GM19468 (cell line): Measurements from ENCODE around the gene ZNF74.
"Not testable (repeated sequence)": the region's sequence is repeated elsewhere in the genome, so short reads cannot be mapped to it uniquely, and the experiment has no call there.

Experiments
- ATAC-seq: cut with Tn5 transposase; IDR thresholded peaks from one replicate; pipeline ENCODE4 v1.9.1; 2021; ENCODE audit warnings: mild to moderate bottlenecking, moderate library complexity, moderate number of reproducible peaks; ENCODE audit not compliant: unreplicated experiment; ENCODE audit errors: extremely low read depth

Gene ZNF74

GRCh38 chr22:20439928-20440575 lies 46.1 kb downstream of the ZNF74 start:
- no peak for ATAC-seq

DNA sequence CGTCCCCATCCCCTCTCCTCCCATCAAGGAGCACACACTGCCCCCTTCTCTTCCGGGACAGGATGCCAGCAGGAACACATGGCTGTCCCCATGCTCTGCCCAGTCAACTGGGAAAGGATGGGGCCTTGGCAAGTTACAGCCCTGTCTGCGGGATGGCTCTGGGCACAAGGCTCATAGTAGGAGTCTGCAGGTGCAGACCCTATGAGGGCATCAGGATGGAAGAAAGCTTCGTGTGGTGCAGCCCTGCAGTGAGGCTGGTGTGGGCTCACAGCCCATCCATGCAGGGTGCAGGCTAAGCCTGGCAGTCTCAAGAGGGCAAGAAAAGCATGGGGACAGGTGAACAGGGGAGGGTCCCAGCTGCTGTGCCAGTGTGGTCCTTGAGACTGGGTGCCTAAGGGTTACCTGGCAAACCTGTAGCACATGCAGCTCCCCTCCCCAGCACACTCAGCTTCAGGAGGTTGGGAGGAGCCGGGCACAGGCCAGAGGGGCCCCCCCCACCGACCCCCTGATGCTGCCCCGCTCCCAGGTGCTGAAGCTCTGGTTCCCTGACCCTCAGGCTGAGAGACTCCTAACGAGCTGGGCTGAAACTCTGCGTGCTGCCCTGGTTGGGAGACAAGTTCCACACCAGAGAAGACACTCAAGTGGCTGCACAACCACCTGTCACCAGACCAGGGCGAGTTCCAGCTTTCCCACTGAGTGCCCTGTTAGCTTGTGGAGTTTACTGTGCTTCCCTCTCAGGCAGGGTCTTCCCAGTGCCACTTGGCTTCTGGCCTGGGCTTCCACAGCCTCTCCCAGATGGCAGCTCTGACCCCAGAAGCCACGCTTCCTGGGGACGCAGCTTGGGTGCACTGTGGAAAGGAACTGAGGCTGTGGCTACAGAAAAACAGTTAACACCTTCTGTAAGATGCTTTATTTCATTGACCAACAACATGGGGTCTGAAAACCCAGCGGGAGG lies 47.0 kb downstream of the ZNF74 start:
- ATAC-seq: no peak

DNA sequence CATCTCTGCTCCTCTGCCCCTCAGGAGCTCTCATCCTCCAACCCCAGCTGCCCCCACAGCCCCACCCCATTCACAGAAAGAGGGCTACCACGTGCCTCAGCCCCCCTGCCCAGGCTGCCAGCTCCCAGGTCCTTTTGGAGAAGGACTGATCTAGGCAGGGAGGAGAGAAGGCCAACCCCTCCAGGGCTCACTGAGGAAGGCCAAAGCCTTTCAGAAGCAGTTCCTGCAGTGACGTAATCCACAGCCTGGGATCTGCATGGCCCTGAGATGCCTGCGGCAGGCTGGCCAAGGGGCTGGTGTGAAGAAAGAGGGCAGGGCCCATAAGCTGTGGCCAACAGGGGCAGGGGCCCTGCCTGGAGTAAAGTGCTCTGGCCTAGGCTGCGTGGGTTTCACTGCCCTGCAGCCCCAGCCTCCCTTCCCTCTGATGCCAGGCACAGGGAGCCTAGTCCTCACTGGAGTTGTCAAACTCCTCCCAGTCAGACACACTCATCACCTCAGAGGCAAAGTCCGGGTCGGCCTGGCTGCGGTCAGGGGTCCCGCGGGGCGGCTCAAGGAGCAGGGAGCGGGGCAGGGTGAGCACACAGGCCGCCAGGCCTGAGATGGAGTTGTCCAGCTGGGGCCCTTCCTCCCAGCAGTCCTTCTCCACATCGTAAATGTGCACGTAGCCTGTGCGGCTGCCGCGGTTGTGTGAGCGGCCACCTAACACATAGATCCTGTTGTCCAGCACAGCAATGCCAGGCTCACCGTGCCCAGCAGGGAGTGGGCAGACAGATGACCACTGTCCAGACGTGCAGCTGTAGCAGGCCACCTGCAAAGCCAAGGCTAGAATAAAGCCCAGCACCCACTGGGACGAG lies 47.9 kb downstream of the ZNF74 start:
- no peak for ATAC-seq

GRCh38 chr22:20442485-20443284 lies 48.7 kb downstream of the ZNF74 start:
- no peak for ATAC-seq

- no peak for ATAC-seq
These were observed 50.4 kb downstream of the ZNF74 start for GRCh38 chr22:20444325-20444724.

- ATAC-seq: no peak
These were observed 52.5 kb downstream of the ZNF74 start for GRCh38 chr22:20446383-20446970.

DNA sequence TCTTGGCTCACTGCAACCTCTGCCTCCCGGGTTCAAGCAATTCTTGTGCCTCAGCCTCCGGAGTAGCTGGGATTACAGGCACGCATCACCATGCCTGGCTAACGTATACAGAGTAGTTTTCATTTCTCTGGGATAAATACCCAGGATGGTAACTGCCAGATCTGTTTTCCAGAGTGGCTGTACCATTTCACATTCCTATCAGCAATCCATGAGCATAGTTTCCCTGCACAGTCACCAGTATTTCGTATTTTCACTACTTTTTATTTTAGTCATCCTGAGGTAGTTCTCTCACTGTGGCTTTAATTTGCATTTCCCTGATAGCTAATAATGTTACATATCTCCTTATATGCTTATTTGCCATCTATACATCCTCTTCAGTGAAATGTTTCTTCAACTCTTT lies 54.7 kb downstream of the ZNF74 start:
- no peak for ATAC-seq

- no peak for ATAC-seq
These were observed 56.0 kb downstream of the ZNF74 start for GRCh38 chr22:20449819-20450550.

- no peak for ATAC-seq
These were observed 56.6 kb downstream of the ZNF74 start for GRCh38 chr22:20450551-20450906.

DNA sequence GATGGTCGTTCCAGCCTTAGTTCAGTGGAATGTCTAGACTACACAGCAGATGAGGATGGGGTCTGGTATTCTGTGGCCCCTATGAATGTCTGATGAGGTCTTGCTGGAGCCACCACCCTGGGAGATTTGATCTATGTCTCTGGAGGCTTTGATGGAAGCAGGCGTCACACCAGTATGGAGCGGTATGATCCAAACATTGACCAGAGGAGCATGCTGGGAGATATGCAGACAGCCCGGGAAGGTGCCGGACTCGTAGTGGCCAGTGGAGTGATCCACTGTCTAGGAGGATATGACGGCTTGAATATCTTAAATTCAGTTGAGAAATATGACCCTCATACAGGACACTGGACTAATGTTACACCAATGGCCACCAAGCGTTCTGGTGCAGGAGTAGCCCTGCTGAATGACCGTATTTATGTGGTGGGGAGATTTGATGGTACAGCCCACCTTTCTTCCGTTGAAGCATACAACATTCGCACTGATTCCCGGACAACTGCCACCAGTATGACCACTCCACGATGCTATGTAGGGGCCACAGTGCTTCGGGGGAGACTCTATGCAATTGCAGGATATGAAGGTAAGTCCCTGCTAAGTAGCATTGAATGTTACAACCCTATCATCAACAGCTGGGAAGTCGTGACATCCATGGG lies 57.3 kb downstream of the ZNF74 start:
- not testable (repeated sequence) for ATAC-seq

GRCh38 chr22:20451920-20452319 lies 58.0 kb downstream of the ZNF74 start:
- no peak for ATAC-seq

- ATAC-seq: no peak
These were observed 59.3 kb downstream of the ZNF74 start for GRCh38 chr22:20453222-20453621.

DNA sequence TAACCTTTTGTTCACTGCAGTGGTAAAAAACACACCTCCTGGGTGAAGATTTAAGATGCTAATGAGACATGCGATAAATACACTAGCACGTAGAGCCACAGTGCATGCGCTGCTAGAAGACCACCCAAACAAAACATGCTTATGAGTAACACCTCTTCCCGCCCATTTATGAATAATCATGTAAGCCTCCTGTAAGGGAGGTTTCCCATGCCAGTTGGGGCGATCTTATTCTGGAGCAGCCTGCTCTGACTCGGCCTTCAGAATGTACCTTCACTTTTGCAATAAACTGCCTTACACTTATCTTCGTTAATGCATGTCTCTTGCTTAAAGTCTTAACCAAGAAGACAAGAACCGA lies 61.7 kb downstream of the ZNF74 start:
- no peak for ATAC-seq

GRCh38 chr22:20456064-20456721 lies 62.2 kb downstream of the ZNF74 start:
- ATAC-seq: no peak

- no peak for ATAC-seq
These were observed 62.7 kb downstream of the ZNF74 start for GRCh38 chr22:20456722-20457076.

DNA sequence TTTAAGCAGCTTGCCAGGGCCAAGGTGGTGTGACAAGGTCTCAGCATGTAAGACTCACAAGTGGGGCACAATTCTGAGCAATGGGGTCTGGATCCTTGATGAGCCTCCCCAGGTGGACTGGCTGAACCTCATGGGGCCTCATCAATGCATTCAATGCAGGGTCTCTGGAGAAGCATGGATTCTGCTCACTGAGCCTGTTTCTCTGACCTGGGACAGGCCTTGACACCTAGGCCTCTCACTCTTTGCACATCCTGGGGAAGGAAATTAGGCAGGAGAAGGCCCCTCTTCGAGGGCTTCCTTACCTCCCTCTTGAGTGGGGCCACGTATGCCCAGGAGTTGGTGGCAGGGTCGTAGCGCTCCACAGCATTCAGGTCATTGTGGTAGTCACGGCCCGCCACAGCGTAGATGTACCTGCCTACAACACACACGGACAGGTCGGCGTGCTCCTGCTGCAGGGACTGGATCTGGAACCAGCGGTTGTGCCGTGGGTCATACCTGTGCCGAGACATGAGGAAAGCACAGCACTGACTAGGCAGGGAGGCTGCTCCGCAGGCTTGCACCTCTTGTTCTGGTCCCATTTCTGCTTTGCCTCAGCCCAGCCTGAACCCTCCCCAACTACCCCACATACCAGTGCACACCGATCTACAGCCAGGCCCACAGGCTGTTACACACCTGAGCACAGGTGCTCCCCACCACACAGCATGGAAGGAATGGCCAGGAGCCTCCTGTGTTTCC lies 63.7 kb downstream of the ZNF74 start:
- no peak for ATAC-seq
